ENCODE results near the gene ESRP2. TPM values are rescaled to one million over a fixed set of nuclear protein-coding genes. Genes with fewer than 3 reads are reported as not detected.

The ESRP2 gene
- total RNA-seq, 1 donor, result 0.86 TPM

GRCh38 chr16:68247400-68247799, 11.5 kb upstream of the ESRP2 start:
- TF ChIP-seq, protein P1, sequence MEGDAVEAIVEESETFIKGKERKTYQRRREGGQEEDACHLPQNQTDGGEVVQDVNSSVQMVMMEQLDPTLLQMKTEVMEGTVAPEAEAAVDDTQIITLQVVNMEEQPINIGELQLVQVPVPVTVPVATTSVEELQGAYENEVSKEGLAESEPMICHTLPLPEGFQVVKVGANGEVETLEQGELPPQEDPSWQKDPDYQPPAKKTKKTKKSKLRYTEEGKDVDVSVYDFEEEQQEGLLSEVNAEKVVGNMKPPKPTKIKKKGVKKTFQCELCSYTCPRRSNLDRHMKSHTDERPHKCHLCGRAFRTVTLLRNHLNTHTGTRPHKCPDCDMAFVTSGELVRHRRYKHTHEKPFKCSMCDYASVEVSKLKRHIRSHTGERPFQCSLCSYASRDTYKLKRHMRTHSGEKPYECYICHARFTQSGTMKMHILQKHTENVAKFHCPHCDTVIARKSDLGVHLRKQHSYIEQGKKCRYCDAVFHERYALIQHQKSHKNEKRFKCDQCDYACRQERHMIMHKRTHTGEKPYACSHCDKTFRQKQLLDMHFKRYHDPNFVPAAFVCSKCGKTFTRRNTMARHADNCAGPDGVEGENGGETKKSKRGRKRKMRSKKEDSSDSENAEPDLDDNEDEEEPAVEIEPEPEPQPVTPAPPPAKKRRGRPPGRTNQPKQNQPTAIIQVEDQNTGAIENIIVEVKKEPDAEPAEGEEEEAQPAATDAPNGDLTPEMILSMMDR (IDR thresholded peaks at IDR 0.05; ENCODE audit: insufficient read depth, low read depth, low read length), result no peak
- no peak for DNase-seq (ENCODE audit: low read depth)
- H3K4me3 ChIP-seq (ENCODE audit: low read depth, low read length), result no peak overlapping the region

- peak; percentile 32 for DNase-seq (ENCODE audit: low read depth)
- no peak overlapping the region for H3K4me3 ChIP-seq (ENCODE audit: low read depth, low read length)
Measured at GRCh38 chr16:68246666-68247065, 10.7 kb upstream of the ESRP2 start.

DNA sequence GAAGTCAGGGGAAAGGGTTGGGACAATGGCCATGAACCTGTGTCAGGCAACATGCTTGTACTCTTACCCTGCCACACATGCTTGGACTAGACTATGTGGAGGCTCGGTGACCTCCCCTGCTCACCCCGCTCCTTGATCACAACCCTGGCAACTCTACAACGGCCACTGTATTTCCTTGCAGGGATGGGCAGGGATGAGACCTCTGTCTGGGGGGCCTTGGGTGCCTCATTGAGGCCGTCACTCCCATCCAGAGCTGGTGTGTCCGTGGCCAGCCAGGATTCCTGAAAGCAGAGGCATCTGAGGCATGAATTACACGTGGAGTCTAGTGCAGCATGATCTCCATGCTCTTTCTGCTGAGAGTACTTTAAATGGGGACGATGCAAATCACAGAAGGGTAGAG, 10.2 kb upstream of the ESRP2 start:
- DNase-seq (ENCODE audit: low read depth), result no peak
- peak overlapping the region; percentile 98 for H3K4me3 ChIP-seq (ENCODE audit: low read depth, low read length)
- TF ChIP-seq, protein P1 (IDR thresholded peaks at IDR 0.05; ENCODE audit: insufficient read depth, low read depth, low read length), result no peak

More at GRCh38 chr16:68246666-68247065, 10.7 kb upstream of the ESRP2 start:
- TF ChIP-seq, protein P1 (IDR thresholded peaks at IDR 0.05; ENCODE audit: insufficient read depth, low read depth, low read length), result no peak

GRCh38 chr16:68244903-68245853, 9.3 kb upstream of the ESRP2 start, which contains the start of gene PLA2G15:
PLA2G15 (plus strand) TSS chr16:68245373; CDS start chr16:68245427, 54 bp downstream.
- peak; percentile 96 for DNase-seq (ENCODE audit: low read depth)
- H3K4me3 ChIP-seq (ENCODE audit: low read depth, low read length), result peak within 1 kb of the TSS; percentile 98
- TF ChIP-seq, protein P1 (IDR thresholded peaks at IDR 0.05; ENCODE audit: insufficient read depth, low read depth, low read length), result no peak

- TF ChIP-seq, protein P1 (IDR thresholded peaks at IDR 0.05; ENCODE audit: insufficient read depth, low read depth, low read length), result no peak
- DNase-seq (ENCODE audit: low read depth), result no peak
- H3K4me3 ChIP-seq (ENCODE audit: low read depth, low read length), result peak overlapping the region; percentile 98
Measured at GRCh38 chr16:68244481-68244902, 8.6 kb upstream of the ESRP2 start.

DNA sequence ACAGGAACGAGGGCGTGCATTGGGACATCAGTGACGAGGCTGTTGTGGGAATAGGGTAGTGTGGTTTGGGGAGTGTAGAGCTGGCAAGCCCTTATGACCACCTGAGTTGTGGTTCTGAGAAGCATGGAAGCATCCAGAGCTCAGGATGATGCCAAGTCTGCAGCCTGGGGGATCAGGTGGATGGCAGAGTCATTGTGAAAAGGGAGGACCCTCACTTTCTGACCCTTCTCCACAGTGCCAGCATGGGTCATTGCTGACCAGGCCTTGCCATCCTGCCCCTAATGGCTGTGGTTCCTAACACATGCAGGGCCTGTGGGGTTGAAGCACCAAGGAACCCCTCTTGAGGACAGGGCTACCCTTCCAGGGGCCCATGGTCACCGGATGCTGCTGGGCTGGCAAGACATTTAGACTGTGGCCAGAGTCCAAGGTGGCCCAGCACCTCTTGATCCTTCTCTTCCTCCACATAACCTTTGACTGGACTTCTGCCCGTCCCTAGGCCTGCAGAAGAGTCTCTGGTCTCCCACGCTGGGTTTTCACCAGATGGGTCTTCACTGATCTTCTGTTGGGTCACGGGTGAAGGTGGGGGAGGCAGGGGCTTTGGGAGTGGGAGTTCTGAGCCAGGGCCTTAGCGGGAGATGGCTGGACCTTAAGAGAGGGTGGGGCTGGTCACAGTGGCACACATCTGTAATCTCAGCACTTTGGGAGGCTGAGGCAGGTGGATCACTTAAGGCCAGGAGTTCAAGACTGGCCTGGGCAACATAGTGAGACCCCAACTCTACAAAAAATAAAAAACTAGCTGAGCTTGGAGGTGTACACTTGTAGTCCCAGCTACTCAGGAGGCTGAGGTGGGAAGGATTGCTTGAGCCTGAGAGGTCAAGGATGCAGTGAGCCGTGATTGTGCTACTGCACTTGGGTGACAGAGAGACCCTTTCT, 7.3 kb upstream of the ESRP2 start:
- TF ChIP-seq, protein P1 (IDR thresholded peaks at IDR 0.05; ENCODE audit: insufficient read depth, low read depth, low read length), result no peak
- no peak for DNase-seq (ENCODE audit: low read depth)
- H3K4me3 ChIP-seq (ENCODE audit: low read depth, low read length), result no peak overlapping the region
